SH-SY5Y (cell line): ENCODE results near the gene HS3ST2.

ENCODE experiments used
- GATA2 ChIP-seq: IDR thresholded peaks from 2 replicates; pipeline ENCODE4 v1.6.1; 2011; ENCODE audit warnings: mild to moderate bottlenecking, low read depth, low read length
- GATA3 ChIP-seq: IDR thresholded peaks from 2 replicates; pipeline ENCODE4 v1.6.1; 2011; ENCODE audit warnings: low read depth, mild to moderate bottlenecking, low read length, moderate library complexity

- TF ChIP-seq GATA2, result no peak
- no peak for TF ChIP-seq GATA3
Measured at GRCh38 chr16:22948058-22948602, 134.2 kb downstream of the HS3ST2 start.
